HepG2 (cell line): ENCODE data around the gene ABCC1. TPM values are rescaled to one million over a fixed set of nuclear protein-coding genes. Genes with fewer than 3 reads are reported as not detected.

Experiments used
- BHLHE40 ChIP-seq: IDR thresholded peaks from 2 replicates; pipeline ENCODE4 v1.6.1; 2011; ENCODE audit warnings: low read length, improper control_type of control experiment
- GTF2F1 ChIP-seq: fragments of 150-350 bp; IDR thresholded peaks from 2 replicates; pipeline ENCODE4 v1.6.1; 2014; ENCODE audit warnings: low read length
- IKZF1 ChIP-seq: fragments of 450-650 bp; IDR thresholded peaks from 2 replicates; pipeline ENCODE4 v1.7.1; 2016
- JUND ChIP-seq: sonication (generic); formaldehyde crosslinking; IDR thresholded peaks from 2 replicates; pipeline ENCODE4 v1.8.0; 2022; ENCODE audit warnings: mild to moderate bottlenecking, missing genetic modification reagents
- RBM22 ChIP-seq: fragments of 200-400 bp; formaldehyde crosslinking; optimal IDR thresholded peaks from 2 replicates; pipeline ENCODE3; 2017; ENCODE audit warnings: mild to moderate bottlenecking, low read length, moderate library complexity
- YEATS2 ChIP-seq: sonication (generic); formaldehyde crosslinking; IDR thresholded peaks from 2 replicates; pipeline ENCODE4 v1.4.0; 2020; ENCODE audit warnings: missing genetic modification reagents, borderline replicate concordance
- ZFP82 ChIP-seq: sonication (generic); formaldehyde crosslinking; IDR thresholded peaks from 2 replicates; pipeline ENCODE4 v1.5.1; 2020; ENCODE audit warnings: mild to moderate bottlenecking, missing genetic modification reagents, borderline replicate concordance
- ZFP90 ChIP-seq: sonication (generic); formaldehyde crosslinking; IDR thresholded peaks from 2 replicates; pipeline ENCODE4 v1.8.0; 2022; ENCODE audit warnings: missing genetic modification reagents, mild to moderate bottlenecking, inconsistent platforms, borderline replicate concordance
- ZNF33A ChIP-seq: sonication (generic); formaldehyde crosslinking; IDR thresholded peaks from 2 replicates; pipeline ENCODE4 v1.5.1; 2020; ENCODE audit warnings: missing genetic modification reagents, mild to moderate bottlenecking, moderate library complexity, borderline replicate concordance
- ZNF775 ChIP-seq: sonication (generic); formaldehyde crosslinking; IDR thresholded peaks from 2 replicates; pipeline ENCODE4 v1.4.0; 2020; ENCODE audit warnings: missing genetic modification reagents, mild to moderate bottlenecking, moderate library complexity, borderline replicate concordance
- polyA plus RNA-seq, 8 experiments: library from polyadenylated mRNA; depleted of rRNA in 3 of 8; stranded (reverse) in 7 of 8; unstranded in 1 of 8; fragments of >200 nt; fragmentation: Illumina TruSeq in 4 of 8; extraction: Trizol in 4 of 8; gene quantifications; 2 replicates each; pipeline versions ENCODE4 v1.2.1 to v1.2.3, GENCODE V29; 2011 to 2016; ENCODE audit warnings: low read depth in 4 of 8, missing spikeins in 1 of 8, mixed read lengths in 1 of 8; ENCODE audit not compliant: insufficient read depth in 1 of 8
- total RNA-seq, 5 experiments: library from RNA; depleted of rRNA; stranded (reverse); fragments of >200 nt; fragmentation: Illumina TruSeq; extraction: Trizol; gene quantifications; 2 replicates each; pipeline ENCODE4 v1.2.3, GENCODE V29; 2016; ENCODE audit warnings: low read depth in 1 of 5
- TF ChIP-seq, protein P1 (sequence below): sonication (generic); formaldehyde crosslinking; IDR thresholded peaks from 2 replicates; pipeline ENCODE4 v1.5.1; 2020; ENCODE audit warnings: mild to moderate bottlenecking, missing genetic modification reagents, borderline replicate concordance

The ABCC1 gene
- total and polyA plus RNA-seq, 2 of the 13 experiments (the other 11 are each of a cell fraction or from before 2014, with no cell fraction given) = 13.0 to 30.6 TPM

- TF ChIP-seq YEATS2 (CRISPR knock-in tag) (no peak), ZNF775 (no peak), ZNF33A (CRISPR knock-in tag) (no peak), ZFP90 (no peak), IKZF1 (no peak), GTF2F1 (no peak), RBM22 (no peak), BHLHE40 (no peak), JUND (no peak), ZFP82 (CRISPR knock-in tag) (no peak)
- TF ChIP-seq, protein P1, sequence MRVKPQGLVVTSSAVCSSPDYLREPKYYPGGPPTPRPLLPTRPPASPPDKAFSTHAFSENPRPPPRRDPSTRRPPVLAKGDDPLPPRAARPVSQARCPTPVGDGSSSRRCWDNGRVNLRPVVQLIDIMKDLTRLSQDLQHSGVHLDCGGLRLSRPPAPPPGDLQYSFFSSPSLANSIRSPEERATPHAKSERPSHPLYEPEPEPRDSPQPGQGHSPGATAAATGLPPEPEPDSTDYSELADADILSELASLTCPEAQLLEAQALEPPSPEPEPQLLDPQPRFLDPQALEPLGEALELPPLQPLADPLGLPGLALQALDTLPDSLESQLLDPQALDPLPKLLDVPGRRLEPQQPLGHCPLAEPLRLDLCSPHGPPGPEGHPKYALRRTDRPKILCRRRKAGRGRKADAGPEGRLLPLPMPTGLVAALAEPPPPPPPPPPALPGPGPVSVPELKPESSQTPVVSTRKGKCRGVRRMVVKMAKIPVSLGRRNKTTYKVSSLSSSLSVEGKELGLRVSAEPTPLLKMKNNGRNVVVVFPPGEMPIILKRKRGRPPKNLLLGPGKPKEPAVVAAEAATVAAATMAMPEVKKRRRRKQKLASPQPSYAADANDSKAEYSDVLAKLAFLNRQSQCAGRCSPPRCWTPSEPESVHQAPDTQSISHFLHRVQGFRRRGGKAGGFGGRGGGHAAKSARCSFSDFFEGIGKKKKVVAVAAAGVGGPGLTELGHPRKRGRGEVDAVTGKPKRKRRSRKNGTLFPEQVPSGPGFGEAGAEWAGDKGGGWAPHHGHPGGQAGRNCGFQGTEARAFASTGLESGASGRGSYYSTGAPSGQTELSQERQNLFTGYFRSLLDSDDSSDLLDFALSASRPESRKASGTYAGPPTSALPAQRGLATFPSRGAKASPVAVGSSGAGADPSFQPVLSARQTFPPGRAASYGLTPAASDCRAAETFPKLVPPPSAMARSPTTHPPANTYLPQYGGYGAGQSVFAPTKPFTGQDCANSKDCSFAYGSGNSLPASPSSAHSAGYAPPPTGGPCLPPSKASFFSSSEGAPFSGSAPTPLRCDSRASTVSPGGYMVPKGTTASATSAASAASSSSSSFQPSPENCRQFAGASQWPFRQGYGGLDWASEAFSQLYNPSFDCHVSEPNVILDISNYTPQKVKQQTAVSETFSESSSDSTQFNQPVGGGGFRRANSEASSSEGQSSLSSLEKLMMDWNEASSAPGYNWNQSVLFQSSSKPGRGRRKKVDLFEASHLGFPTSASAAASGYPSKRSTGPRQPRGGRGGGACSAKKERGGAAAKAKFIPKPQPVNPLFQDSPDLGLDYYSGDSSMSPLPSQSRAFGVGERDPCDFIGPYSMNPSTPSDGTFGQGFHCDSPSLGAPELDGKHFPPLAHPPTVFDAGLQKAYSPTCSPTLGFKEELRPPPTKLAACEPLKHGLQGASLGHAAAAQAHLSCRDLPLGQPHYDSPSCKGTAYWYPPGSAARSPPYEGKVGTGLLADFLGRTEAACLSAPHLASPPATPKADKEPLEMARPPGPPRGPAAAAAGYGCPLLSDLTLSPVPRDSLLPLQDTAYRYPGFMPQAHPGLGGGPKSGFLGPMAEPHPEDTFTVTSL = no peak
Measured at GRCh38 chr16:15948532-15949209, 745 bp upstream of the ABCC1 start (continued).
